ENCODE results near the gene TBC1D1.

DNA sequence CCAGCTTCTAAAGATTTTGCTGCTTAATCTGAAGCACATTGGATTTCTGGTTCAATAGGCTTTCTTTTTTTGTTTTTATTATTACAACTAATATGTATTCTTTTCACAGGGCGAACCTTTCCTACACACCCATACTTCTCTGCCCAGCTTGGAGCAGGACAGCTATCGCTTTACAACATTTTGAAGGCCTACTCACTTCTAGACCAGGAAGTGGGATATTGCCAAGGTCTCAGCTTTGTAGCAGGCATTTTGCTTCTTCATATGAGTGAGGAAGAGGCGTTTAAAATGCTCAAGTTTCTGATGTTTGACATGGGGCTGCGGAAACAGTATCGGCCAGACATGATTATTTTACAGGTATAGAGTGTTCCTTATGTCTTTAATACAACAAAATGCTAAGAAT lies 224.7 kb downstream of the TBC1D1 start:
- TF ChIP-seq POLR2AphosphoS5 (IDR thresholded peaks at IDR 0.05; ENCODE audit: low read depth, low read length) (no peak), TAF1 (IDR thresholded peaks at IDR 0.05; ENCODE audit: borderline replicate concordance, low read depth, low read length) (no peak), POLR2A (IDR thresholded peaks at IDR 0.05; ENCODE audit: low read depth, low read length) (no peak)
